Thyroid gland (tissue), 4 donors: ENCODE data around the gene YJU2. TPM values are rescaled to one million over a fixed set of nuclear protein-coding genes. Genes with fewer than 3 reads are reported as not detected.
A peak's percentile ranks its signal among the peaks of the same experiment; 100 is the strongest.

Source experiments
- DNase-seq, 2 donors: peaks; one replicate each; pipeline ENCODE4 v3.0.0-alpha.2; 2019
- H3K27ac ChIP-seq, 3 donors: fragments of 200-600 bp; sonication (generic); 1 replicate in 2 of 3; 2 replicates in 1 of 3; pipeline ENCODE4 v1.5.1; 2016 to 2019; ENCODE audit warnings: mild to moderate bottlenecking in 1 of 3, moderate library complexity in 1 of 3
- H3K27me3 ChIP-seq: fragments of 200-600 bp; sonication (generic); one replicate; pipeline ENCODE4 v1.5.1; 2019
- H3K36me3 ChIP-seq, 2 donors: fragments of 200-600 bp; sonication (generic); one replicate each; pipeline ENCODE4 v1.5.1; 2016 to 2019
- H3K4me1 ChIP-seq, 2 donors: fragments of 200-600 bp; sonication (generic); one replicate each; pipeline ENCODE4 v1.5.1; 2017 to 2019
- H3K4me3 ChIP-seq, 3 donors: fragments of 200-600 bp; sonication (generic); replicated peaks in 1 of 3; 1 replicate in 2 of 3; 2 replicates in 1 of 3; pipeline ENCODE4 v1.5.1; 2016; ENCODE audit warnings: mild to moderate bottlenecking in 1 of 3
- H3K9me3 ChIP-seq: fragments of 200-600 bp; sonication (generic); one replicate; pipeline ENCODE4 v1.5.1; 2017
- CTCF ChIP-seq, 6 experiments: fragments of 200-600 bp in 3 of 6; fragments of 450-650 bp in 3 of 6; sonication (generic) in 3 of 6; IDR thresholded peaks; one replicate each; pipeline ENCODE4 v1.5.1; 2016 to 2019; ENCODE audit warnings: antibody characterized with exemption in 6 of 6, mild to moderate bottlenecking in 2 of 6, inconsistent platforms in 1 of 6, moderate library complexity in 1 of 6
- POLR2A ChIP-seq, 2 donors: fragments of 450-650 bp; IDR thresholded peaks; one replicate each; pipeline ENCODE4 v1.6.1; 2017; ENCODE audit warnings: antibody characterized with exemption in 2 of 2, mild to moderate bottlenecking in 2 of 2, moderate library complexity in 1 of 2
- WGBS, 2 donors: methylation state at CpG; one replicate each; pipeline ENCODE4 v1.1.5; 2017; 5-methylcytosine and 5-hydroxymethylcytosine counted together
- intact Hi-C: fragments of 100-400 bp; cut with DNase I; formaldehyde crosslinking; loops from one replicate; pipeline ENCODE4 v1.15.1; 2023
- total RNA-seq, 4 donors: library from RNA; depleted of rRNA; stranded (reverse); fragments of >200 nt; gene quantifications; one replicate each; pipeline ENCODE4 v1.2.3, GENCODE V29; 2016

The YJU2 gene
- total RNA-seq, 4 donors from 2014 or later, result 25.9 to 34.1 (median 31.3) TPM

GRCh38 chr19:4266253-4267000 is 19.5 kb downstream of the YJU2 start:
- DNase-seq, result no peak
- WGBS, 2 donors, result 89 to 97% methylated on average over 18 of the region's 18 CpGs
- Histone ChIP-seq H3K4me1 (no peaks in the 10 kb centered on the region), H3K27ac (no peak overlapping the region), H3K9me3 (no peaks in the 10 kb centered on the region), H3K4me3 (no peak overlapping the region), H3K36me3 (peaks cover 37 to 51% of the 10 kb centered on the region in 2 donors), H3K27me3 (no peaks in the 10 kb centered on the region)
- intact Hi-C loops, result loop anchor here (10.0 kb wide), 1 partner anchor 258 kb away; no protein-coding TSS in a partner anchor
- TF ChIP-seq POLR2A (IDR thresholded peaks at IDR 0.05) (no peak), CTCF (IDR thresholded peaks at IDR 0.05) (no peak)

- 50 to 55% methylated on average over 19 to 20 of the region's 21 CpGs for WGBS, 2 donors
- Histone ChIP-seq H3K4me3 (no peak overlapping the region), H3K27ac (no peak overlapping the region), H3K27me3 (no peaks in the 10 kb centered on the region), H3K36me3 (peaks cover 31 to 44% of the 10 kb centered on the region in 2 donors), H3K9me3 (no peaks in the 10 kb centered on the region), H3K4me1 (no peaks in the 10 kb centered on the region)
- DNase-seq, result peak; percentile 37 to 39
- intact Hi-C loops, result loop anchor here (10.0 kb wide), 1 partner anchor 258 kb away; no protein-coding TSS in a partner anchor
- TF ChIP-seq POLR2A (IDR thresholded peaks at IDR 0.05), result no peak
- TF ChIP-seq CTCF (IDR thresholded peaks at IDR 0.05), result peak; percentile 62 to 88 (median 80)
Measured at GRCh38 chr19:4267101-4267900, 20.4 kb downstream of the YJU2 start.

- DNase-seq, result no peak
- 86 to 94% methylated on average over 17 to 25 of the region's 30 CpGs for WGBS, 2 donors
- Histone ChIP-seq H3K4me3 (no peak overlapping the region), H3K27me3 (no peaks in the 10 kb centered on the region), H3K9me3 (no peaks in the 10 kb centered on the region), H3K4me1 (no peaks in the 10 kb centered on the region), H3K27ac (no peak overlapping the region), H3K36me3 (peaks cover 24 to 35% of the 10 kb centered on the region in 2 donors)
- TF ChIP-seq CTCF (IDR thresholded peaks at IDR 0.05) (no peak), POLR2A (IDR thresholded peaks at IDR 0.05) (no peak)
- intact Hi-C loops, result loop anchor here (10.0 kb wide), 1 partner anchor 257 kb away; no protein-coding TSS in a partner anchor
Measured at GRCh38 chr19:4267901-4268815, 21.3 kb downstream of the YJU2 start.

DNA sequence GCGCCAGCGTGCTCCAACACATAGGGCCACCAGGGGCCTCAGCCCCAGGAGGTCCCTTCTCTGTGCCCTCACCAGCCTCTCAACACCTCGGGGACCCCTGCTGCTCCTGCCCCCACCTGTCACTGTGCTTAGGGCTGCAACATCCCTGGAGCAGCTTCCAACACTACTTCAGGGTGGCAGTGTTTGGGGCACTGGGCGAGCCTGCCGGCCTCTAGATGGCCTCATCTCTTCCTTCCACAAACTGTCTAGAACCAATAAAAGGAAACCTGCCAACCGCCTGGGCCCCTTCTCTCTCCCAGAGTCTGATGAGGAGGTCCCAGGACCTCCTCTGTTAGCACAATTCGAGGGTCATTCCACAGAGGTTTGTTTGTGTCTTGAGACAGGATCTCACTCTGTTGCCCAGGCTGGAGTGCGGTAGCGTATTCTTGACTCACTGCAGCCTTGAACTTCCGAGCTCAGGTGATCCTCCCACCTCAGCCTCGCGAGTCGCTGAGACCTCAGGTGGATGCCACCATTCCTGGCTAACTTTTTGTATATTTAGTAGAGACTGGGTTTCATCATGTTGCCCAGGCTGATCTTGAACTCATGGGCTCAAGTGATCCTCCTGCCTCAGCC is 22.0 kb downstream of the YJU2 start:
- intact Hi-C loops, result loop anchor here (10.0 kb wide), 1 partner anchor 256 kb away; no protein-coding TSS in a partner anchor
- TF ChIP-seq CTCF (IDR thresholded peaks at IDR 0.05), result no peak
- no peak for TF ChIP-seq POLR2A (IDR thresholded peaks at IDR 0.05)
- H3K9me3 ChIP-seq, result no peaks in the 10 kb centered on the region
- H3K27me3 ChIP-seq, result no peaks in the 10 kb centered on the region
- no peak overlapping the region for H3K4me3 ChIP-seq
- WGBS, 2 donors, result 86 to 93% methylated on average over 7 to 10 of the region's 13 CpGs
- no peaks in the 10 kb centered on the region for H3K4me1 ChIP-seq
- DNase-seq, result no peak
- H3K27ac ChIP-seq, result no peak overlapping the region
- peaks cover 20 to 33% of the 10 kb centered on the region in 2 donors for H3K36me3 ChIP-seq
